Measurements from ENCODE around the gene TACC2.
"Not testable (repeated sequence)": the region's sequence is repeated elsewhere in the genome, so short reads cannot be mapped to it uniquely, and the experiment has no call there.

Gene TACC2

DNA sequence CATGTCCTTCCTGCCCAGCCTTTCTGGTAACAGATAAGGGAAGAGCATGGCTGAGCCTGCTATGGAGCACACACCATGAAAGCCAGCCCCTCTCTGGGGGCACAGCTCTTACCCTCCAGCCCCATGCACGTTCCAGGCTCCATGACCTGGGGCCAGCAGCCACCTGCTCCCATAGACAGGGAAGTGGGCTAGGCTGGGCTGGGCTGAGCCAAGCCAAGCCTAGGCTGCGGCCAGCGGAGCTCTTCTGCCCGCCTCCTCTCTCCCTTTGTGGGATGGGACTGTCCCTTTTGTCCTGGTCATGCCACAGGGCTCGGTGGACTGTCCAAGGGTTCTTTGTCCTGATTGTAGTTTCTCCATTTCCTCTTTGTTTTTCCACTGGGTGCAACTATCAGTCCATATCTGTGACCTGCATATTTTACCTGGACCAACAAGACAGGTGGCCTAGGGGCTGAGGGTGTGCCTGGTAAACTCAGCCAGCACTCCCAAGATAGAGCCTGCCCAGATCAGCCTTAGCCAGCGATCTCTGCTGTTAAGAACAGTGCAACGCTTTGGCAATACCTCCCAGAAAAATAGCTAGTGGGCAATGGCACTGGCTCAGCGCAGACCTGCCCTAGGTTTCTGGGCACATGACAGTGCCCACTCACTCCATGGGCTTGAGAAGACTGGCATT, 184.9 kb downstream of the TACC2 start:
- no peak for DNase-seq

DNA sequence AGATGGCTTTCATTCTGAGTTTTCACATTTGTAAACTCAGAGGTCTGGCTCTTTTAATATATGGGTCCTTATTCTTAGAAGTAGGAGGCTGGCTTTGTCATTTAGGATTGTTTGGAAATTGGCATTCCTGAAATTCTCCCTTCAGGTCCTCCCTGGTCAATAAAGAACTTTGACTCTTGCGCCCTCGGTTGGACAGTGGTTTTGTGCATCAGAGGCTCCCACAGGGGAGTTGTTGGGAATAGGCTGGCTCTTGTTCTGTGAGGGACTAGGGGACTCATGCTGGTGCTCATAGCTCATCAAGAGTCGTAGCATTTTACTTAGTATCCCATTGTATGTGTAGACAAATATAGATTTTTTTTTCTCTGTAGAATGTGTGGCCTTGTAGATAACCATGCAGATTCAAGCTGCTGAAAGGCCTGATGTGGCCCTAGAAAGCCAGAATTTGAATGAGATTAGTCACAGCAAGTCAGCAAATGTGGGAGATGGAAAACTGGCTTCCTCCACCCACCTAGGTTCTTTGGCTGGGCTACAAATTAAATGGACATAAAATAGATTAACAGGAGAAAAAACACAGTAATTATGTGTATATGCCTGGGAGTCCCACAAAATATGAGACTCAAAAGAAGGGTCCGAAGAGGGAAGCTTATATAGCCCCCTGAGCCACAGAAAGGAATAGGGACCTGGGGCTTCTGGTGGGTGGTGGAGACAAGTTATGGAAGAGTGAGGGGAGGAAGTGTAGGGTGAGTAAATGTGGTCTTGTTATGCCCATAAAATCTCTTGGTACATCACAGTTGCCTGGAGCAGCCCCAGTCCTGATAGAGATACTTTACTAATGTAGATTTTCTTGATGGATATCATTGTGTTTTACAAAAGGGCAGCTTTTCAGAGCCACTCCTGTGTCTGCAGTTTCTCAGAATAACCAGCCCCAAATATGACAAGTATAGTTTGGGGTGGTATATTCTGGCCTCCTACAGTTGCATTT, 187.6 kb downstream of the TACC2 start:
- no peak for DNase-seq

DNA sequence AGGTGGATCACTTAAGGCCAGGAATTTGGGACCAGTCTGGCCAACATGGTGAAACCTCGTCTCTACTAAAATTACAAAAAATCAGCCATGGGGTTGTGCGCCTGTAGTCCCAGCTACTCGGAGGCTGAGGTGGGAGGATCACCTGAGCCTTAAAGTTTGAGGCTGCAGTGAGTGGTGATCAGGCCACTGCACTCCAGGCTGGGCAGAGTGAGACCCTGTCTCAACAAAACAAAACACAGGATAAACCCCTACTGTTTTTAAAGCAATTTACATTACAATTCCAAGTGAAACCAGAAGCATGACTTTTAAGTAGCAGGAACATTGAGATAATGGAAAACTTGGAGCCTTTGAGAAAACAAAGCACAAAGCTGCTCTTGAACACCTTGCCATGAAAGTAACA, 189.7 kb downstream of the TACC2 start:
- DNase-seq: no peak

DNA sequence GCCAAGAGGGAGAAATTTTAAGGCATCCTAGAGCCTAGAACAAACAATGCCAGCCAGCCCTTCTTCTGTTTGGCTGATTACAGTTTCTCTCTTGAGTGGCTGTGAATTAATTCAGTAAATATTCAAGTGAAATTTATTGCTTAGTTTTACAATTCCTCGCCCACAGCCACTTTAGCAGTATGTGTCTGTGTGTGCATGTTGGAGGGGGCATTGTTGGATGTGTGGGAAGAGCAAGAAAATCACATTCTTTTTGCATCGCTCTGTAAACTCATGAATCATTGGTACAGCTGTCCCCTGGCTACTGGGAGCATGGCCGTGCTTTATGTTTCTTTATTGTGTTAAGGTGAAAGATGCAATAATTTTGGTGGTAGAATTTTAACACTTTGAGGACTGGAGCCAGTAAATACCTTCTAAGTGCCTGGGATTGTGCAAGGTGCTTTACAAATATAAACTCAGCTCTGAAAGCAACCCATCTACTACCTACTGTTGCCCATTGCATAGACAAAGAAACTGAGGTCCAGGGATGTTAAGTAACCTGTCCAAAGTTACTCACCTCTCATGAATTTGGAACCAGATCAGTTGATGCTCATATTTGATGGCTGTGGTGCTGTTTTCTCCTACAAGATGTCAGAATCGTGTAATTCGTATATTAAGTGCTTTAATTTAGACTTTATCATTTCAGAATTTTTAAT, 192.2 kb downstream of the TACC2 start:
- peak; percentile 58 for DNase-seq

DNA sequence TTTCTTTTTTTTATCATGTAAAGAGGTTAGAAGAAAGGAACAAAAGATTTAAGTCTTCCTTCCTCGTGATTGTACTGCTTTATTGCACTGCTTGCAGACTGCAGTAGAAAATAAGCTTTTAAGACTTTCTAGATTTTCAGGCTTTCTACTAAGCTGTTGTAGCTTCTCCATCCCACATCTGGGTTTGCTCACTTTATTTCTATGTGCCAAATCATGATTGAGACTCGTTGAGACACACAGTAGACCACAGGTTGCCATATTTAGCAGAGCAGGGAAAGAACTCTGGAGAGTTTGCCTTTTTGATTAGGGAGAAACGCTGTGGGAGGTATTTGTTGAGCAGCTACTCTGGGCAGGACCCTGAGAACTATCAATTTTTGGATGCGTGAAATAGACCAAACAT, 192.9 kb downstream of the TACC2 start:
- peak; percentile 65 for DNase-seq

DNA sequence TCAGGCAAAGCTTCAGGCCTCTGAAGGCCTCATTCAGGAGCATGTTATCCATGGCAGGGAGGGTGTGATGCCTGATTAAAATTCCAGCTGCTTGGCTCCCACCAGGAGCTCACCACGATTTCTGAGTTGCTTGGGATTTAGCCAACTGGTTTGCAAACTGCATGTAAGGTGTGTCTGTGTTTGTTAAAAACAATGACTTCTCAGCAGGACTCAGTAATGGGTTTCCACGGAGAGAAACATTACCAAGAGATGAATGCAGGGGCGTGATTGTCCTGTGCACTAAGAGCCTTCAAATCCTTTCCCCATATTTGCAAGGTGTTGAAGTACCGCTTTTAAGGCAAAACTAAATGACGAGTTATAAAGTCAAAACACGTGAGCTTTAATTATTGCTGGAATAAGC, 193.3 kb downstream of the TACC2 start:
- DNase-seq: no peak

DNA sequence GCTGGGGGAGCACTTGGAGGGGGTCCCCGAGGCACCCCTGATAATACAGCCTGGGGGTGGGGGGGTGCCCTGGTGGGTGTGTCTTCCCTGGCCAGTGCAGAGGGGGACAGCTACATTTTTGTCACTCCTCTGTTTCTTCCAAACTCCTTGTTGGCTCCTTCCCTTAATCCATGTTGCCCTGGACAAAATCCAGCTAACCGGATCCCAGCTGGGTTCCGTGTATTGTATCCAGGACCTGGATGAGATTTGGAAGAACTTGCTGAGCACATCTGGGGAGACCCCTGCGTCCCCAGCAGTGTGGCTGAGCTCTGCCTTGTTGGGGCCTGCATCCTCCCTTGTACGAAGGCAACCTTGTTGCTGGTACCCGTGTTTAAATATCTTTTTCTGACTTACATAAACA, 195.3 kb downstream of the TACC2 start:
- no peak for DNase-seq

DNA sequence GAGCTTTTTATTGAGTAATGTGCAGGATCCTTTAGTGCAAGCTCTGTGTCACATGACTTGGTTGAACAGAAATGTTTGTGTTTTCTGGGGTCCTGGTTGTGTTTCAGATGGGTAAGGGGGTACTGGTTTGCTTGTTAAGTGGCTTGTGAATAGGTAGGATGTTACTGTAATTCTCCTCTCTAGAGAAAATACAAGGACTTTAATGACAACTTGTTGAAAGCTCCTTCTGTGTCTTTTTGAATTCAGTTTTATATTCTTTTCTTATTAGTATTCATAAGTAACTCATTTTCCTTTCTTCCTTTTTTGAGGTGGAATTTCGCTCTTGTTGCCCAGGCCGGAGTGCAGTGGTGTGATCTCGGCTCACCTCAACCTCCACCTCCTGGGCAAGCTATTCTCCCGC, 196.7 kb downstream of the TACC2 start:
- no peak for DNase-seq

DNA sequence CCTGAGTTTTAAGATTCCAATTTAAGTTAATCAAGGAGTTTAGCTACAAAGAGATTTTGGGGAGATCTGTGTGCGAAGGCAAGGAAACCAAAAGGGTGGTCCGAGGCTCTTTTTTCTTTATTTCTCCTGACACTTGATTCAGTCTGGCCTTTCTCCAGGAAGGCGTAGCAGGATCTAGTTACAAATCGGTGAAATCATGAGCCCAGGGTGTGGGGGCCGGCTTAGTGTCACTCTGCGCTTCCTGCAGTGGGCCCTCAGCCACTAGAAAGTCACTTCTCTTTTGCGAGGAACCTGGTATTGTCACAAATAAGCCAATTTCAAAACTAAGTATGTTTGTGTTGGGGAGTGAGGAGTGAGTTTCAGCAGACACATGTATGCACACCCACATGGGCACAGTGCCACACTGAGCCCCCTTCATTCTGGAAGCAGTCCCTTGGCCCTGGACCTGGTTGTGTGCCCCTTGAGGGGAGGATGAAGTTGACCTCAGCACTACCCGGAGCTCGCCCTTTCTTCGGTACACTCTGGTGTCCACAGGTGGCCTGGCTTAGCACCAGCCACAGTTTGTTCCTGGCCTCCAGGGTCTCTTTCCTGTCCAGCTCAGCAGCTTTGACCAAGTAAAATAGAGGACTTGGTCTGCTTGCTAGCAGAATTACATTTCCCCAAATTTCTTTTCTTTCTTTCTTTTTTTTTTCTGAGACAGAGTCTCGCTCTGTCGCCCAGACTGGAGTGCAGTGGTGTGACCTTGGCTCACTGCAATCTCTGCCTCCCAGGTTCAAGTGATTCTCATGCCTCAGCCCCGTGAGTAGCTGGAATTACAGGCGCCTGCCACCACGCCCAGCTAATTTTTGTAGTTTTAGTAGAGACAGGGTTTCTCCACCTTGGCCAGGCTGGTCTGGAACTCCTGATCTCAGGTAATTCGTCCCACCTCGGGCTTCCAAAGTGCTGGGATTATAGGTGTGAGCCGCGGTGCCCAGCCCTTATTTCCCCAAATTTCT, 198.2 kb downstream of the TACC2 start:
- no peak for DNase-seq

DNA sequence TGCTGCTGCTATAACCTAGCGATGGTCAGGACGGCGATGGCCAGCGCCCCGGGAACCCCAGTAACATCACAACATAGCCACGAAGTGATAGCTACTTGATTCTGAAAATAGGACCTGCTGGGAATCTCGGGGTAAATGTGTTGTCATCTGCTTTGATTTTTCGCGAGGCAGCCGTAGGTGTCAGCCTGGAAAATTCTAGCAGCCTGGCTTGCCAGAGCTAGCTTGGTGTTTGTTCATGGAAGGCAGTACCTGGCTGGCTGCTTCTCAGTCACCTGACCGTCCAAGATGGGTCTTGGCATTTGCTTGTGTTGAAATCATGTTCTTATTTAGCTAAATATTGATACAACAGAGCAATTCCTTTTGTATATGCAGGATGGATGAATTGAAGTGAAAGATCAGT, 199.7 kb downstream of the TACC2 start:
- DNase-seq: no peak

DNA sequence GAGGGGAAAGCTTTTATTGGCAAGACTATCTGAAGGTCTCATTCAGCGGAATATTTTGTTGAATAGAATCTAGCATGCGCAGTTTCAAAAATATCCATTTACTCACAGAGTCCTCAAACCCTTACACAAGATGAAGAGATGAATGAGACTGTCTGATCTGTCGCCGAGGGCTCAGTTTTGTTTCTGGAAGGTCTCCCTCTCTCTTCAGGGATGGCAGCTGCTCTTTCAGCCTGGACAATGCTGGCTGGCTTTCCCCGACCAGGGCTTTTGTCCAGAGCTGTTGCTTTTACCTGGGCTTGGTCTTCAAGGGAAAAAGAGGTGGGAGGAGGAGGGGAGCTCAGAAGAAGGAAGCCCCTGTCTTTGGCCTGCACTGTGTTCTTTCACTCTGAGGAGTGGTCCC, 200.2 kb downstream of the TACC2 start:
- DNase-seq: no peak

DNA sequence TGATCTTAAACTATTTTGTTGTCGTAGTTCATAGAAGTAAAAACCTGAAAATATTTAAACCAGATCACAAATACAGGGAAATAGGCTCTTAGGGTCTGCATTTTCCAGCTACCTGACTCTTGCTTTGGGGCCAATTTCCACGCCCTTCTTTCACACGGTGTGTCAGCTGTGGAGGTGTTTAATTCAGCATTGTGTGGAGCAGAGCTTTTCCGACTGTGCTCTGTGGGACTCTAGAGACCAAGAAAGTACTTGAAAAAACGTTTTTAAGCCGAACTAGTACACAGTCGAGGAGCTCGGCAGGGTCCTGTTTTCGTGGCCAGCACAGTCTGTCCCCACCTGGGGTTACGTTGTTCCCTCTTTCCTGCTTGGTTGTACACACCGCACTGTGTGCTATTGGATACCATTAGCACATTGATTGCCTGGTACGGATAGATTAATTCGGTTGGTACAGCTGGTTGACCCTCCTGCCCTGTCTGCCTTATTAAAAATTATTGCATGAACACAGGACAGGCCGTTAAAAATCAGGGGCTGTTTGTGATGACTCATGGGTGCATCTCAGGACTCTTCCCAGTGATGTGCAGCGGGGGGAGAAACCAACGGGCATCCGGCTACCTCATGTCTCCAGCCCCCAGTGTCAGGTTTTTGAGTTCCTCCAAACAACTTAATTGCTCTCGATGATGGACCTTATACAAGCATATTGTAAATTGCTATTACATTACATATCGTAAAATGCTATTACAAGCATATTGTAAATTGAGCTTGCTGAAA, 201.4 kb downstream of the TACC2 start:
- no peak for DNase-seq

DNA sequence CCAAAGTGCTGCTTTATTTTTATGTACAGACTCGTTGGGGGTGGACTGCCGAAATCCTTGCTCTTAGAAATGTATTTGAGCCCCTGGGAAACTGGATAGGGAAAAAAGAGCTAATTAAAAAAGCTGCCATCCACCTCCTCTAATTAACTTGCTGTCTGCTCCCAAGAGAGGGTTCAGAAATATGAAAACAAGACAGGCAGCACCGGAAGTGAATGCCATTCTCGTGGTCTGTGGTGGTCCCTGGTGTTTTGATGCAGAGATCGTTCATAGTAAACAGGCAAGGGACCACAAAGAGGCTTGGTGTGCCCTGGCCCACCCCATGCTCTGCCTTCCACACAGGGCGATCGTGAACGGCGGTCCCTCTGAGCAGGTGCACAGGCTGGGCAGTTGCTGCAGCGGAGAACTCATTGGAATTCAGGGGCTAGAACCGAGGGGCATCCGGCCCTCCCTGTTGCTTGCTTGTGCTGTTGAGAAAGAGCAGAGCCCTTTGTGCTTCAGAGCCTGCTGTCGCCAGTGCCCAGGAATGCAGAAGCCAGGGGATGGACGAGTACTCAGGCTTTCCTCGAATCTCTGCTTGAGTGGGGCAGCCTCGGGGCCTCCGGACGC, 203.1 kb downstream of the TACC2 start:
- DNase-seq: no peak

DNA sequence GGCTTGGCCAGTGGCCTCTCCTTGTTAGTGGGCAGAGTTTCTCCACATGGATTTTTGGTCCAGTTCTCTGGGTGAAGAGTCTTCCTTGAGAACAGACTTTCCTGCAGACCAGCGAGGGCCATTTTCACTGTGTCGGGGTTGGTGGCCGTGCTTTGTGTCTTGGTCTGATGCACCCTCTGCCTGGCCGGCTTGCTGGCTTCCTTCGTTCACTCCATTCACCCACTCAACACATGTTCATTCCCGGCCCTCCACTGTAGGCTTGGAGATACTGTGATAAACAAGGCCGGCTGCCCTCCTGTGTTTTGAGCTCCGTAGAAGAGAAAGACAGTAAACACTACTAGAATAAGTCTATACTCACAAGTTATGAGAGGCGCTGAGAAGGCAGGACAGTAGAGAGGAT, 205.3 kb downstream of the TACC2 start:
- no peak for DNase-seq

DNA sequence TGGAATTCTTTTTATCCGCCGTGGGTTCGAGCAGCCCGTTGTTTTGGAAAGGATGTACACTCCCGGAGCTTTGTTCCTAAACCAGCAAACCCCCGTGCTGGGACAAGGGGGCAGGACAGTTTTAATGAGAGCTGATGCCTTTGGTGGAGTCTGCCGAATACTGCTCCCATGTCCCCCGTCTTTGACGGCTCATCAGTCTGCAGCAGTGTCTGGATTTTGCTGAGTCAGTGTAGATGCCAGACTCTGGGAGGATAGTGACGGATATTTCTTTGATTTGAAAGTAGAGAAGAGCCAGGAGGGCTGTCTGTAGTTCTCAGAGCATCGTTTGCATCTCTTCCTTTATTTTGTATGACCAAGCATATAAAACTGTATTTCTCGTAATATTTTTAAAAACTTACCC, 207.3 kb downstream of the TACC2 start:
- no peak for DNase-seq

DNA sequence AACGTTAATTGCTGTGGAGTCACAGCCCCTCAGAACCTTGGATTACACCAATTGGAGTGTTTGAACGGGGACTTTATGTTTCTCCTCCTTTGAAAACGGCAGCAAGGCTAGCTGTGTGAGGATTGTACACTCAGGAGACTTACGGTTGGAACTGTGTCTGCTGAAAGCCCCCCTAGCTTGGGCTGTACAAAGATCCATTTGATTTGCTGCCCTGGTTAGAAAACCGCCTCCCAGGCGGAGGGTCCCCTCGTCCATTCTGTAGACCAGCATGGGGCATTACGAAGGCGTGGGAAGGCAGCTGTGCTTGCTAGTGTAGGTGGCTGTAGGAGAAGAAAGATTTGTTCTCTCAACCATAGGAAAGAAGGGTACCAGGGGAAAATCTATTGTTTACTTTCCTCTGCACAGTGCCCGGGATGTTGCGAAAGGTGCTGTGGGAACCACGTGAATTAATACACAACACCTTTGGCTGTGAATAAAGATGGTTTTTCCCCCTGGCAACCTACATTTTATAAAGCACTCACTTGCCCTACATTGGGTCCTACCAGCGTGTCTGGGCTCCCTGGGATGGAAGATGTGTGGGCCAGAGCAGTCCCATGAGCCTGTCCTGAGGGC, 208.8 kb downstream of the TACC2 start:
- DNase-seq: no peak

DNA sequence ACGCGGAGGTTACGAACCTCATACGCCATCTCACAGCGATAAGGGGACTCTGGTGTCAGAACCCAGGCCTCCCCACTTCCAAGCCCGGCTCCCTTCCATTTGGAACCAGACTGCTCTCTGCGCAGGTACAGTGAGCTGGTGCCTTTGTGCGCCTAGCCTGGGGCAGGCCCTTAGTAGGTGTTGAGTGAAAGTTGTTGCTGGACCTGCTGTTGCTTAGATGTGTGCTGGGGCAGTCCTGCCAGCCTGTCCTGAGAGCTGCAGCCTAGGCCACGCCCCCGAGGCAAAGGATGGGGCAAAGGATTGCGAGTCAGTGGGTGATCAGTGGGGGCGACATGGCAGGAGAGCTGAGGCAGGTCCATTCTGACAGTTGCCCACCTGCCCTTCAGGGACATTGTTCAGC, 209.7 kb downstream of the TACC2 start:
- DNase-seq: no peak

DNA sequence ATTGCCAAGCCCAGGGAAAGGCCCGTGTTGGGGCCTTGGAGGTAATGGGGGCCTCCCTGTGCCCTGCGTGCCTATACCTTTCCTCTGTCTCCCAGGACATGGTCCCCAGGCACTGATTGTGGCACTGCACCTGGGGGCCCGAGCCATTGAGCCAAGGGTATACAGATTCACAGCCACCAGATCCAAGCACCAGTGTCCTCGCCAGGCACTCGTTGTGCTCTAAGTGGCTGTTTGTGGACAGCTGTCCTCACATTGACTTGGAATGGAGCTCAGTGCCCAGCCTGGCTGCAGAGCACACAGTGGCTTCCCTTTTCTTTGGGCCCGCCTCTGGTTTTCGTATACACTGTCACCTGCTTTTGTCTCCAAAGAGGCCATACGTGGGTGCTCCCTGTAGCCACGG, 210.1 kb downstream of the TACC2 start:
- DNase-seq: no peak

DNA sequence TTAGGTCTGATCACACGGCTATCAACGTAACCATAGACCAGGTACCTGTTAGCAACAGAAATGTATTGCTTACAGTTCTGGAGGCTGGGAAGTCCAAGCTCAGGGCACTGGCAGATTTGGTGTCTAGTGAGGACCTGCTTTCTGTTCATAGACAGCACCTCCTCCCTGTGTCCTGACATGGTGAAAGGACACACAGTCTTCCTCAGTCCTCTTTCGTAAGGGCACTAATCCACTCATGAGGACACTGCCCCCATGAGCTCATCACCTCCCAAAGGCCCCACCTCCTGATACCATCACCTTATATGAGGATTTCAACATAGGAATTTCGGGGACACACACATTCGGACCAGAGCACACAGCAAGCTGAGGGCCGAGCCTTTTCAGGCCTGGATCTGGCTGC, 210.7 kb downstream of the TACC2 start:
- DNase-seq: no peak

DNA sequence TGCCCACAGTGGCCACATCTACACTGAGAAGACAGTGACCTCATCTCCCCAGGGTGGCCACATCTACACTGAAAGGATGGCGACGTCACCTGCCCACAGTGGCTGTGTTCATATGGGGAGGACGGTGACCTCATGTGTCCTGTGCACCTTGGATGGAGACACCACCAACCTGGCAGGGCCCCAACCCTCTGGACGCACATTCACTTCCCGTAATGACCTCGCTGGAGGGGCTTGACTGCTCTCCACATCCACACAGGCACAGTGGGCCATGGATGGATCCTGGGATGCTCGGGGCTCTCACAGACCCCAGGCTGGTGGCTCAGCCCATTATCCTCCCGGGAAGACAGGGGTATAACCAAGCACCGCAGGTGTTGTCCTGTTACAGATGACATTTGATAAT, 212.4 kb downstream of the TACC2 start:
- no peak for DNase-seq

DNA sequence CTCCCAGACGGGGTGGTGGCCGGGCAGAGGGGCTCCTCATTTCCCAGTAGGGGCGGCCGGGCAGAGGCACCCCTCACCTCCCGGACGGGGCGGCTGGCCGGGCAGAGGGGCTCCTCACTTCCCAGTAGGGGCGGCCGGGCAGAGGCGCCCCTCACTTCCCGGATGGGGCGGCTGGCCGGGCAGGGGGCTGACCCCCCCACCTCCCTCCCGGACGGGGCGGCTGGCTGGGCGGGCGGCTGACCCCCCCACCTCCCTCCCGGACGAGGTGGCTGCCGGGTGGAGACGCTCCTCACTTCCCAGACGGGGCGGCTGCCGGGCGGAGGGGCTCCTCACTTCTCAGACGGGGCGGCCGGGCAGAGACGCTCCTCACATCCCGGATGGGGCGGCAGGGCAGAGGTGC, 214.2 kb downstream of the TACC2 start:
- not testable (repeated sequence) for DNase-seq
